Measurements from ENCODE around the gene SLC19A1.

The SLC19A1 gene

GRCh38 chr21:45477176-45478114 lies 64.8 kb downstream of the SLC19A1 start:
- no peaks in the 10 kb centered on the region for H3K9me3 ChIP-seq (ENCODE audit: control insufficient read depth, low read length)
- peak overlapping the region; percentile 53 for H3K4me3 ChIP-seq (ENCODE audit: insufficient read depth, low read depth, low read length, poor library complexity, severe bottlenecking)
- H3K4me1 ChIP-seq (ENCODE audit: control insufficient read depth, insufficient read depth, low read length, poor library complexity, severe bottlenecking) = peaks cover 19% of the 10 kb centered on the region
- H3K27ac ChIP-seq (ENCODE audit: insufficient read depth, low read length, poor library complexity, severe bottlenecking) = peak overlapping the region; percentile 72
- H3K36me3 ChIP-seq (ENCODE audit: control insufficient read depth, insufficient read depth, low read length) = no peaks in the 10 kb centered on the region
- no peak for DNase-seq
- H3K27me3 ChIP-seq (replicated peaks; ENCODE audit: control insufficient read depth, insufficient read depth, low read length, poor library complexity, severe bottlenecking) = no peaks in the 10 kb centered on the region

- no peak overlapping the region for H3K4me3 ChIP-seq (ENCODE audit: insufficient read depth, low read depth, low read length, poor library complexity, severe bottlenecking)
- no peaks in the 10 kb centered on the region for H3K9me3 ChIP-seq (ENCODE audit: control insufficient read depth, low read length)
- no peak for DNase-seq
- no peaks in the 10 kb centered on the region for H3K36me3 ChIP-seq (ENCODE audit: control insufficient read depth, insufficient read depth, low read length)
- H3K27me3 ChIP-seq (replicated peaks; ENCODE audit: control insufficient read depth, insufficient read depth, low read length, poor library complexity, severe bottlenecking) = no peaks in the 10 kb centered on the region
- H3K27ac ChIP-seq (ENCODE audit: insufficient read depth, low read length, poor library complexity, severe bottlenecking) = no peak overlapping the region
- H3K4me1 ChIP-seq (ENCODE audit: control insufficient read depth, insufficient read depth, low read length, poor library complexity, severe bottlenecking) = peaks cover 19% of the 10 kb centered on the region
These were observed 65.7 kb downstream of the SLC19A1 start for GRCh38 chr21:45476582-45476981.

GRCh38 chr21:45475797-45476570 lies 66.3 kb downstream of the SLC19A1 start:
- H3K9me3 ChIP-seq (ENCODE audit: control insufficient read depth, low read length) = no peaks in the 10 kb centered on the region
- H3K36me3 ChIP-seq (ENCODE audit: control insufficient read depth, insufficient read depth, low read length) = no peaks in the 10 kb centered on the region
- peaks cover 23% of the 10 kb centered on the region for H3K4me1 ChIP-seq (ENCODE audit: control insufficient read depth, insufficient read depth, low read length, poor library complexity, severe bottlenecking)
- H3K27me3 ChIP-seq (replicated peaks; ENCODE audit: control insufficient read depth, insufficient read depth, low read length, poor library complexity, severe bottlenecking) = no peaks in the 10 kb centered on the region
- no peak for DNase-seq
- no peak overlapping the region for H3K4me3 ChIP-seq (ENCODE audit: insufficient read depth, low read depth, low read length, poor library complexity, severe bottlenecking)
- H3K27ac ChIP-seq (ENCODE audit: insufficient read depth, low read length, poor library complexity, severe bottlenecking) = no peak overlapping the region

GRCh38 chr21:45475004-45475685 lies 67.1 kb downstream of the SLC19A1 start:
- H3K36me3 ChIP-seq (ENCODE audit: control insufficient read depth, insufficient read depth, low read length) = no peaks in the 10 kb centered on the region
- H3K27ac ChIP-seq (ENCODE audit: insufficient read depth, low read length, poor library complexity, severe bottlenecking) = no peak overlapping the region
- H3K9me3 ChIP-seq (ENCODE audit: control insufficient read depth, low read length) = no peaks in the 10 kb centered on the region
- peaks cover 25% of the 10 kb centered on the region for H3K4me1 ChIP-seq (ENCODE audit: control insufficient read depth, insufficient read depth, low read length, poor library complexity, severe bottlenecking)
- H3K4me3 ChIP-seq (ENCODE audit: insufficient read depth, low read depth, low read length, poor library complexity, severe bottlenecking) = no peak overlapping the region
- no peaks in the 10 kb centered on the region for H3K27me3 ChIP-seq (replicated peaks; ENCODE audit: control insufficient read depth, insufficient read depth, low read length, poor library complexity, severe bottlenecking)
- DNase-seq = no peak

GRCh38 chr21:45474323-45474950 lies 67.8 kb downstream of the SLC19A1 start:
- Histone ChIP-seq H3K4me1 (ENCODE audit: control insufficient read depth, insufficient read depth, low read length, poor library complexity, severe bottlenecking) (peaks cover 22% of the 10 kb centered on the region), H3K27me3 (replicated peaks; ENCODE audit: control insufficient read depth, insufficient read depth, low read length, poor library complexity, severe bottlenecking) (no peaks in the 10 kb centered on the region), H3K9me3 (ENCODE audit: control insufficient read depth, low read length) (no peaks in the 10 kb centered on the region), H3K36me3 (ENCODE audit: control insufficient read depth, insufficient read depth, low read length) (no peaks in the 10 kb centered on the region), H3K27ac (ENCODE audit: insufficient read depth, low read length, poor library complexity, severe bottlenecking) (no peak overlapping the region), H3K4me3 (ENCODE audit: insufficient read depth, low read depth, low read length, poor library complexity, severe bottlenecking) (no peak overlapping the region)
- no peak for DNase-seq

GRCh38 chr21:45473496-45474322 lies 68.5 kb downstream of the SLC19A1 start:
- Histone ChIP-seq H3K36me3 (ENCODE audit: control insufficient read depth, insufficient read depth, low read length) (no peaks in the 10 kb centered on the region), H3K4me3 (ENCODE audit: insufficient read depth, low read depth, low read length, poor library complexity, severe bottlenecking) (no peak overlapping the region), H3K9me3 (ENCODE audit: control insufficient read depth, low read length) (no peaks in the 10 kb centered on the region), H3K4me1 (ENCODE audit: control insufficient read depth, insufficient read depth, low read length, poor library complexity, severe bottlenecking) (peaks cover 18% of the 10 kb centered on the region), H3K27ac (ENCODE audit: insufficient read depth, low read length, poor library complexity, severe bottlenecking) (no peak overlapping the region), H3K27me3 (replicated peaks; ENCODE audit: control insufficient read depth, insufficient read depth, low read length, poor library complexity, severe bottlenecking) (no peaks in the 10 kb centered on the region)
- DNase-seq = no peak

- H3K4me1 ChIP-seq (ENCODE audit: control insufficient read depth, insufficient read depth, low read length, poor library complexity, severe bottlenecking) = peaks cover 8% of the 10 kb centered on the region
- no peaks in the 10 kb centered on the region for H3K9me3 ChIP-seq (ENCODE audit: control insufficient read depth, low read length)
- H3K4me3 ChIP-seq (ENCODE audit: insufficient read depth, low read depth, low read length, poor library complexity, severe bottlenecking) = no peak overlapping the region
- DNase-seq = no peak
- H3K27ac ChIP-seq (ENCODE audit: insufficient read depth, low read length, poor library complexity, severe bottlenecking) = no peak overlapping the region
- no peaks in the 10 kb centered on the region for H3K27me3 ChIP-seq (replicated peaks; ENCODE audit: control insufficient read depth, insufficient read depth, low read length, poor library complexity, severe bottlenecking)
- H3K36me3 ChIP-seq (ENCODE audit: control insufficient read depth, insufficient read depth, low read length) = no peaks in the 10 kb centered on the region
These were observed 69.5 kb downstream of the SLC19A1 start for GRCh38 chr21:45472445-45473365.

GRCh38 chr21:45471525-45472221 lies 70.6 kb downstream of the SLC19A1 start:
- Histone ChIP-seq H3K27me3 (replicated peaks; ENCODE audit: control insufficient read depth, insufficient read depth, low read length, poor library complexity, severe bottlenecking) (no peaks in the 10 kb centered on the region), H3K4me1 (ENCODE audit: control insufficient read depth, insufficient read depth, low read length, poor library complexity, severe bottlenecking) (peaks cover 6% of the 10 kb centered on the region), H3K27ac (ENCODE audit: insufficient read depth, low read length, poor library complexity, severe bottlenecking) (no peak overlapping the region), H3K4me3 (ENCODE audit: insufficient read depth, low read depth, low read length, poor library complexity, severe bottlenecking) (no peak overlapping the region), H3K9me3 (ENCODE audit: control insufficient read depth, low read length) (no peaks in the 10 kb centered on the region), H3K36me3 (ENCODE audit: control insufficient read depth, insufficient read depth, low read length) (no peaks in the 10 kb centered on the region)
- DNase-seq = no peak

All from effector memory CD4-positive, alpha-beta T cell (primary cell).